Liver (tissue), 3 donors: Measurements from ENCODE around the gene ANGEL2.

Experiments used
- EGR1 ChIP-seq, 2 donors: IDR thresholded peaks; 2 replicates each; pipeline ENCODE4 v1.6.1; 2016 to 2018; ENCODE audit warnings: antibody characterized with exemption in 2 of 2, low read depth in 2 of 2
- GABPA ChIP-seq, 2 donors: IDR thresholded peaks in 1 of 2; conservative IDR thresholded peaks in 1 of 2; 2 replicates each; pipeline ENCODE4 v1.6.1; 2016; ENCODE audit warnings: antibody characterized with exemption in 2 of 2, mild to moderate bottlenecking in 1 of 2, moderate library complexity in 1 of 2
- HNF4A ChIP-seq, 2 donors: conservative IDR thresholded peaks; 2 replicates each; pipeline ENCODE4 v1.6.1; 2016; ENCODE audit warnings: antibody characterized with exemption in 2 of 2, mild to moderate bottlenecking in 2 of 2
- MAX ChIP-seq: IDR thresholded peaks from 2 replicates; pipeline ENCODE4 v1.6.1; 2016; ENCODE audit warnings: antibody characterized with exemption
- RAD21 ChIP-seq, 2 donors: IDR thresholded peaks; 2 replicates each; pipeline ENCODE4 v1.6.1; 2016; ENCODE audit warnings: antibody characterized with exemption in 2 of 2, mild to moderate bottlenecking in 2 of 2
- TAF1 ChIP-seq: conservative IDR thresholded peaks from 2 replicates; pipeline ENCODE4 v1.6.1; 2016; ENCODE audit warnings: antibody characterized with exemption, mild to moderate bottlenecking
- YY1 ChIP-seq: IDR thresholded peaks from 2 replicates; pipeline ENCODE4 v1.6.1; 2016; ENCODE audit warnings: antibody characterized with exemption, mild to moderate bottlenecking
- TF ChIP-seq, protein P1 (sequence below): fragments of 150-350 bp; IDR thresholded peaks from 2 replicates; pipeline ENCODE4 v1.5.1; 2017; ENCODE audit warnings: improper control_type of control experiment, low read depth, low read length; ENCODE audit not compliant: missing input control
- TF ChIP-seq, protein P2 (sequence below): IDR thresholded peaks from 2 replicates; pipeline ENCODE4 v1.6.1; 2016; ENCODE audit warnings: antibody characterized with exemption, mild to moderate bottlenecking
- donor health status: healthy.
- donor health status: healthy.

GRCh38 chr1:212942679-212943392 is 72.8 kb downstream of the ANGEL2 start:
- no peak for TF ChIP-seq TAF1
- TF ChIP-seq, protein P1, sequence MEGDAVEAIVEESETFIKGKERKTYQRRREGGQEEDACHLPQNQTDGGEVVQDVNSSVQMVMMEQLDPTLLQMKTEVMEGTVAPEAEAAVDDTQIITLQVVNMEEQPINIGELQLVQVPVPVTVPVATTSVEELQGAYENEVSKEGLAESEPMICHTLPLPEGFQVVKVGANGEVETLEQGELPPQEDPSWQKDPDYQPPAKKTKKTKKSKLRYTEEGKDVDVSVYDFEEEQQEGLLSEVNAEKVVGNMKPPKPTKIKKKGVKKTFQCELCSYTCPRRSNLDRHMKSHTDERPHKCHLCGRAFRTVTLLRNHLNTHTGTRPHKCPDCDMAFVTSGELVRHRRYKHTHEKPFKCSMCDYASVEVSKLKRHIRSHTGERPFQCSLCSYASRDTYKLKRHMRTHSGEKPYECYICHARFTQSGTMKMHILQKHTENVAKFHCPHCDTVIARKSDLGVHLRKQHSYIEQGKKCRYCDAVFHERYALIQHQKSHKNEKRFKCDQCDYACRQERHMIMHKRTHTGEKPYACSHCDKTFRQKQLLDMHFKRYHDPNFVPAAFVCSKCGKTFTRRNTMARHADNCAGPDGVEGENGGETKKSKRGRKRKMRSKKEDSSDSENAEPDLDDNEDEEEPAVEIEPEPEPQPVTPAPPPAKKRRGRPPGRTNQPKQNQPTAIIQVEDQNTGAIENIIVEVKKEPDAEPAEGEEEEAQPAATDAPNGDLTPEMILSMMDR: no peak
- TF ChIP-seq MAX: no peak
- TF ChIP-seq EGR1 (IDR thresholded peaks at IDR 0.05; ENCODE audit: low read depth in 2 of 2): no peak
- TF ChIP-seq, protein P2, sequence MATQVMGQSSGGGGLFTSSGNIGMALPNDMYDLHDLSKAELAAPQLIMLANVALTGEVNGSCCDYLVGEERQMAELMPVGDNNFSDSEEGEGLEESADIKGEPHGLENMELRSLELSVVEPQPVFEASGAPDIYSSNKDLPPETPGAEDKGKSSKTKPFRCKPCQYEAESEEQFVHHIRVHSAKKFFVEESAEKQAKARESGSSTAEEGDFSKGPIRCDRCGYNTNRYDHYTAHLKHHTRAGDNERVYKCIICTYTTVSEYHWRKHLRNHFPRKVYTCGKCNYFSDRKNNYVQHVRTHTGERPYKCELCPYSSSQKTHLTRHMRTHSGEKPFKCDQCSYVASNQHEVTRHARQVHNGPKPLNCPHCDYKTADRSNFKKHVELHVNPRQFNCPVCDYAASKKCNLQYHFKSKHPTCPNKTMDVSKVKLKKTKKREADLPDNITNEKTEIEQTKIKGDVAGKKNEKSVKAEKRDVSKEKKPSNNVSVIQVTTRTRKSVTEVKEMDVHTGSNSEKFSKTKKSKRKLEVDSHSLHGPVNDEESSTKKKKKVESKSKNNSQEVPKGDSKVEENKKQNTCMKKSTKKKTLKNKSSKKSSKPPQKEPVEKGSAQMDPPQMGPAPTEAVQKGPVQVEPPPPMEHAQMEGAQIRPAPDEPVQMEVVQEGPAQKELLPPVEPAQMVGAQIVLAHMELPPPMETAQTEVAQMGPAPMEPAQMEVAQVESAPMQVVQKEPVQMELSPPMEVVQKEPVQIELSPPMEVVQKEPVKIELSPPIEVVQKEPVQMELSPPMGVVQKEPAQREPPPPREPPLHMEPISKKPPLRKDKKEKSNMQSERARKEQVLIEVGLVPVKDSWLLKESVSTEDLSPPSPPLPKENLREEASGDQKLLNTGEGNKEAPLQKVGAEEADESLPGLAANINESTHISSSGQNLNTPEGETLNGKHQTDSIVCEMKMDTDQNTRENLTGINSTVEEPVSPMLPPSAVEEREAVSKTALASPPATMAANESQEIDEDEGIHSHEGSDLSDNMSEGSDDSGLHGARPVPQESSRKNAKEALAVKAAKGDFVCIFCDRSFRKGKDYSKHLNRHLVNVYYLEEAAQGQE: no peak
- no peak for TF ChIP-seq HNF4A (conservative IDR thresholded peaks at IDR 0.05)
- no peak for TF ChIP-seq GABPA (IDR thresholded peaks at IDR 0.05 in 1 of 2, conservative IDR thresholded peaks at IDR 0.05 in 1 of 2)
- no peak for TF ChIP-seq RAD21 (IDR thresholded peaks at IDR 0.05)
- no peak for TF ChIP-seq YY1
